Ammon's horn (tissue), 1 donor: Measurements from ENCODE around the gene GPC3.
"Not testable (repeated sequence)": the region's sequence is repeated elsewhere in the genome, so short reads cannot be mapped to it uniquely, and the experiment has no call there.

Source experiments
- DNase-seq: peaks from one replicate; pipeline ENCODE4 v3.0.0-alpha.2; 2016; ENCODE audit warnings: low spot score

The GPC3 gene

GRCh38 chrX:133995759-133996158, 10.4 kb upstream of the GPC3 start:
- no peak for DNase-seq

DNA sequence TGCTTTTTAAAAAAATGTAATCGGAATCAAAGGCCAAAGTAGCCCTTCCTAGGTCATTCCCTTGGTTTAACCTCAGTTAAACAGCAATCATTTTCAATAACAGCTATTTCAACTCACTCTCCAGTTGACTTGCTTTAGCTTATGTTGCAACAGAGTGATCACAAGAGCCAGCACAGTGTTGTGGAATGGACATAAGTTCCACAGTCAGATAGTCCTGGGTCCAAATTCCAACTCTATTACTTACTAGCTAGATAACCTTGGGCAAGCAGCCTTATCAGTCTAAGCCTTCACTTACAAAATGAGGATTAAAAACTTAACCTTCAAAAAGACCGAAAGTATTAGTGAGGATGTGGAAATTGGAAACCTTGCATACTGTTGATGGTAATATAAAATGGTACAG, 9.2 kb upstream of the GPC3 start:
- no peak for DNase-seq

DNA sequence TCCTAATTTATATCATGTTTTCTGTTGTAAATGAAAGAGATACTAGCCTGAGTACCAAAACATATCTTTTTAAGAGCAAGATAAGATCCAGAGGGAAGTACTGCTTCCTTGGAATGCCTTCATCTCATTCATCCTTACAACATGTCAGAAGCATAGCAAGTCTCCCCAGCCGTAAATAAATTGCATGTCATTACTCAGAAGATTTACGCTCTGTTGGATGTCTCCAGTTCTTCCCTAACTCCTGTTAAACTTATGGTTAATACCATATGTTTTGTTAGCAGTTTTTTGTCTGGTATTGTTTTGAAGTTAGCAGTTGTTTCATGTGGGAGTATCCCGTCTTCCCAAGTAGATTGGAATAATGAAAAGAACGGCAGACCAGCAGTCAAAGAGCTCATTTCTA, 7.5 kb upstream of the GPC3 start:
- DNase-seq: no peak

DNA sequence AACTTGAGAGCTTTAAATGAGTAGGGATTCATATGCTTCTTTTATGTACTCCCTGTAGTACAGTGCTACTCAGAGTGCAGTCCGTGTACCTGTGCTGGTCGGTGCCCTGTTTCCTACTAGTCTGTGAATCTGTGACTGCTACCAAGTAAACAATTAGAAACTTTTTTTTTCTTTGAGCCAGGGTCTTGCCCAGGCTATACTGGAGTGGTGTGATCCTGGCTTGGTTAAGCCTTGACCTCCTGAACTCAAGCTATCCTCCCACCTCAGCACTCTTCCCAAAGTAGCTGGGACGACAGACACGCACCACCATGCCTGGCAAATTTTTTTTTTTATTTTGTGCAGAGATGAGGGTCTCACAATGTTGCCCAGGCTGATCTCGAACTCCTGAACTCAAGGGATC, 6.4 kb upstream of the GPC3 start:
- no peak for DNase-seq

- DNase-seq: not testable (repeated sequence)
Measured at GRCh38 chrX:133991057-133991456, 5.7 kb upstream of the GPC3 start.

GRCh38 chrX:133989993-133990392, 4.6 kb upstream of the GPC3 start:
- no peak for DNase-seq

DNA sequence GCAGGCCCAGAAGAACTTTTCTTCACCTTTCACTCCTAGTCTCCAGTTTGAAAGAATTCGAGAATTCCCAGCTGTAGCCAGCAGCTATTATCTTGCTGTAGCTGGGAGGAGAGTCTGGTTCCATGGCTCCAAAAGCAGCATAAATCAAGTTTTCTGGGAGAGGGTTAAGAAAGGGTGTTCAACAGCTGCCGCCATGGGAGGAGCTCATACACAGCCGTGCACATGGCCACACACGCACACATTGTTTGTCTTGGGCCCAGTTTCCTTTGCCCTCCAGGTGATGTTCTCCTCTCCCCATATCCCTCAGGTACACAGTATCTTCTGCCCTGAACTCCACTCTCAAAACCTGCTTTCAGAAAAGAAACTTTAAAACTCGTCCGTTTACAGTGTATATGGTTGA, 4.1 kb upstream of the GPC3 start:
- DNase-seq: no peak

GRCh38 chrX:133988010-133988409, 2.6 kb upstream of the GPC3 start:
- no peak for DNase-seq

GRCh38 chrX:133987188-133987587, 1.8 kb upstream of the GPC3 start:
- DNase-seq: no peak

- no peak for DNase-seq
Measured at GRCh38 chrX:133985967-133986683, 731 bp upstream of the GPC3 start.

- no peak for DNase-seq
Measured at GRCh38 chrX:133984857-133985163, 584 bp downstream of the GPC3 start.

- DNase-seq: no peak
Measured at GRCh38 chrX:133983974-133984845, 1.2 kb downstream of the GPC3 start.

DNA sequence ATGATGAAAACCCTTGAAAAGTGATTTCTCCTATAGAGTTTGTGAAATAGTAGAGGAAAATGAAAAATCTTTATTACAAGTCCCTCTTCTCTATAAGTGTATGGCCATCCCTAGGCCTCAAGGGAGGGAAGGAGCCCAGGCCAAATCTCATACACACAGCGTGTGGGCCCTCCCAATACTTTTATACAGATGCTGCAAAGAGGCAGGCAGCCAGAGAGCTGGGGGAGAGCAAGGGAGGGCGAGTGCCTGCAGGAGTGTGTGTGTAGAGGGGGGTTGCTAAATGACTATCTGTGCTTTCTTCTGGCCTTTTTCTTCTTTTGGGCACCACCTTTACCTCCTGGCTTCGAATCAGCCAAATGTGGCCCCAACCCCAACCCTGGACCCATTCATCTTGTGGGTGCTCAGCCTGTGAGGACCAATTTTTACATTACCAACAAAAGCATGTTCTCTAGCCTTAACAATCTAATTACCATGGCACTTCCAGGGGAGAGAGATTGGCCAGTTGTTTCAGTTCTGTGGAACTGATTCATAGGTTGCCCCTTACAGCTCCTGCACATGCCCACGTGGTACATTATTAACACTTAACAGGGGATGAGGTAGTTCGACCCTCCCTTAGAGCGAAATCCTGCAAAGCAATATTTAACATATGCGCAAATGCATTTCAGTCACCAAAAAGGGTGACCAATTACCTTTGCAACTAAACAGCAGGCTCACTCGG, 2.0 kb downstream of the GPC3 start:
- no peak for DNase-seq

DNA sequence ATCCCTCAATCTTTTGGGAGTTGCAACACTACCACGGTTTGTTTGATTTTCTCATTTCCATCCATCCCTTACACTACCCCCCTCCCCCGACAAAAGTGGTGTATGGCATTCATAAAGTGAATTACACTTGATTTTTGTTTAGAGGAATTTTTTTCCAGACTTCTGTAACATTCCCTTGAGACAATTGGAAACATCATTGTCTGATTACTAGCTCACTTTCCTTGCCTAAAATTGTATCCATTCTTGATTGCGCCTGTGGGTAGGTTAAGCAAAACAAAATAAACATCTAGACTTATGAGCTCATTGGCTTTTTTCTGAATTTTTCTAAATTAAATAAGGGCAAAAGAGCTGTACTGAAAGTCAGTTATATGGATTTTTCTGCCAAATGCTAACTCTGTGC, 3.5 kb downstream of the GPC3 start:
- DNase-seq: no peak

DNA sequence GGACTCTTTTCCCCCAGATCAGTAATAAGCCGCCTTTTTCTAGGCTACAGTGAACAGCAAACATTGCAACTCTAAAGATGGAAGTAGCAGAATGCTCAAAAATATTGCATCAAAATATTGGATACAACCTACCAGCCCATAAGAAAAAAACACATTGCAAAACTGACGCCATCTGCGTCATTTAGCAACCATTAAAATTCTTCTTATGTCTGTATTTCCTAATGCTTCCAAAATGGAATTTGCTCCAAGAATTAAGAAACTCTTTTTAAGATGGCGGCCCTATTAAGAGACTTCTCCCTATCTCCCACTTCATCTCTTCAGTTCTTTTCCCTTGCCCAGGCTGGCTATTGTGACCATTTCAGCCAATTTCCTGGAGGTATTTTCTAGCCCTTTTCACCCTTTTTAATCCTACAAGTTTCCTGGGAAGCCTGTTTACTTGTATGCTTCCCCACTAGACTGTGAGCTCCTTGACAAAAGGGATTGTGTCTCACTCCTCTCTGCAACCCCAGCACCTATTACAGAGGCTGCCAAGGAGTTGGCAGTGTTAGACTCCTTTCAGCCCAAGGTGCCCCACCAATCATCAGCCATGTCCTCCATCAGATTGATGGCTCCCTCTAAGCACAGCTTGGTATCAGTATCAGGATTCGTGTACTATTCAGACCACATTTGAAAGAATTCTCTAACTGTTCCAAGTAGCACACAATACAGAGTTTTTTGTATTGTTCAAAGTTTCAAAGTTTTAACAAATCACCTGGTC, 4.4 kb downstream of the GPC3 start:
- no peak for DNase-seq

- DNase-seq: no peak
Measured at GRCh38 chrX:133980406-133980805, 5.0 kb downstream of the GPC3 start.

GRCh38 chrX:133979641-133980230, 5.7 kb downstream of the GPC3 start:
- DNase-seq: no peak

GRCh38 chrX:133973704-133974103, 11.7 kb downstream of the GPC3 start:
- no peak for DNase-seq

GRCh38 chrX:133972916-133973315, 12.5 kb downstream of the GPC3 start:
- DNase-seq: no peak

- no peak for DNase-seq
Measured at GRCh38 chrX:133971586-133971985, 13.8 kb downstream of the GPC3 start.

- no peak for DNase-seq
Measured at GRCh38 chrX:133970076-133970475, 15.3 kb downstream of the GPC3 start.

DNA sequence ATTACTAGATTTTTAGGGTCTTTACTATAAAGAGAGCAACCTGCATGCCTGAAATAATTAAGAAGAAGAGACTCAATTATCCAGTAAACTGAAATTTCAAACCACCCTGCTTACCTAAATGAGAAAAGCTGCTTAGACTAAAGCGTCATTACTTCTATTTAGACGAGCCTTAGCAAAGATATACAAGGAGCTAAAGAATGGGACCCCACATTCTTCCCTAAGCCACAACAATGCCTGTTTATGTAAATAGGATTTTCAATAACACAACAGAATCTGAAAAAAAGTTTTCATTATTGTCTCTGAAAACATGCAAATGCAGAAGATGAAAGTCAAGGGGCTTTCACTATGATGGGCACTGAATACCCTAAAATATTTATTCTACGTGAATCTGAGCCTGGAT, 16.2 kb downstream of the GPC3 start:
- DNase-seq: no peak
